Esophagus muscularis mucosa (tissue), 4 donors: ENCODE results near the gene PRDM5. TPM values are rescaled to one million over a fixed set of nuclear protein-coding genes. Genes with fewer than 3 reads are reported as not detected.

Source experiments
- DNase-seq: peaks from one replicate; pipeline ENCODE4 v3.0.0-alpha.2; 2017; ENCODE audit errors: extremely low spot score
- H3K27ac ChIP-seq, 4 donors: fragments of 200-600 bp; sonication (generic); replicated peaks in 1 of 4; 1 replicate in 3 of 4; 2 replicates in 1 of 4; pipeline ENCODE4 v1.5.1; 2016 to 2019; ENCODE audit warnings: mild to moderate bottlenecking in 1 of 4
- H3K27me3 ChIP-seq, 4 donors: fragments of 200-600 bp; sonication (generic); one replicate each; pipeline versions ENCODE4 v1.5.1 to v1.6.0; 2016 to 2019
- H3K36me3 ChIP-seq, 4 donors: fragments of 200-600 bp; sonication (generic); one replicate each; pipeline ENCODE4 v1.5.1; 2016 to 2019
- H3K4me1 ChIP-seq, 4 donors: fragments of 200-600 bp; sonication (generic); one replicate each; pipeline ENCODE4 v1.5.1; 2016 to 2019
- H3K4me3 ChIP-seq, 4 donors: fragments of 200-600 bp; sonication (generic); 1 replicate in 2 of 4; 2 replicates in 2 of 4; pipeline ENCODE4 v1.5.1; 2016 to 2019; ENCODE audit warnings: mild to moderate bottlenecking in 4 of 4, moderate library complexity in 1 of 4
- H3K9me3 ChIP-seq, 4 donors: fragments of 200-600 bp; sonication (generic); 1 replicate in 3 of 4; 2 replicates in 1 of 4; pipeline ENCODE4 v1.5.1; 2016 to 2019
- EP300 ChIP-seq: sonication (generic); formaldehyde crosslinking; IDR thresholded peaks from one replicate; pipeline ENCODE4 v1.6.1; 2017; ENCODE audit warnings: antibody characterized with exemption
- POLR2A ChIP-seq: fragments of 450-650 bp; IDR thresholded peaks from one replicate; pipeline ENCODE4 v1.6.1; 2017; ENCODE audit warnings: antibody characterized with exemption, moderate library complexity, mild to moderate bottlenecking, low read depth
- POLR2AphosphoS5 ChIP-seq, 2 donors: sonication (generic); formaldehyde crosslinking; IDR thresholded peaks; one replicate each; pipeline ENCODE4 v1.6.1; 2017; ENCODE audit warnings: antibody characterized with exemption in 2 of 2
- WGBS: methylation state at CpG from one replicate; pipeline ENCODE4 v1.1.5; 2018; 5-methylcytosine and 5-hydroxymethylcytosine counted together
- intact Hi-C: fragments of 100-400 bp; cut with DNase I; formaldehyde crosslinking; loops from one replicate; pipeline ENCODE4 v1.15.1; 2023
- total RNA-seq, 4 donors: library from RNA; depleted of rRNA; stranded (reverse); fragments of >200 nt; gene quantifications; one replicate each; pipeline versions ENCODE4 v1.1.0 to v1.2.1, GENCODE V29; 2016
- TF ChIP-seq, protein P1 (sequence below), 3 experiments: fragments of 200-600 bp in 2 of 3; fragments of 450-650 bp in 1 of 3; sonication (generic) in 2 of 3; IDR thresholded peaks; one replicate each; pipeline ENCODE4 v1.5.1; 2017 to 2019; ENCODE audit warnings: antibody characterized with exemption in 3 of 3, mild to moderate bottlenecking in 2 of 3, moderate library complexity in 1 of 3

The PRDM5 gene
- total RNA-seq, 4 donors from 2014 or later = 10.8 to 17.0 (median 15.4) TPM

DNA sequence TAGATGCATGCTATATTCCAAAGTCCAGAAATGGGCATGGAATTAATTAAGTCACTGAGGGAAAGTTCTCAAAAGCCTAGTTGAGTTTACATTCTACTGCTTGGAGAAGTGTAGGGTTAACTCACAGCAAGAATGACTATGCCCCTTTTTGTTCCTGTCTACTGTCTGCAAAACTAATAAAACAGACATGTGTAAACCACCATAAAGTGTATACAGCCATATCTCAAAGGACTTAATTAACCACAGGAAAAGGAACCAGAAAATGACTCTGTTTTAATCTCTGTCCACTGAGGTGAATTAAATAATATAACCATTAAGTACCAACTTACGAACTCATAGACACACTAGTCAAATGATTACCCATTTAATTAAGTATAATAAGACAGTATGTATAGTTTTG lies 84.9 kb downstream of the PRDM5 start:
- H3K4me1 ChIP-seq = peaks cover 0 to 6% (median 0%) of the 10 kb centered on the region in 4 donors
- no peaks in the 10 kb centered on the region for H3K27me3 ChIP-seq
- intact Hi-C loops = no loop called here
- 94% methylated on average over 1 of the region's 1 CpG for WGBS
- peaks cover 0 to 9% (median 2%) of the 10 kb centered on the region in 4 donors for H3K36me3 ChIP-seq
- H3K4me3 ChIP-seq = no peak overlapping the region
- peaks cover 0 to 11% (median 5%) of the 10 kb centered on the region in 4 donors for H3K9me3 ChIP-seq
- TF ChIP-seq EP300 (no peak), POLR2AphosphoS5 (IDR thresholded peaks at IDR 0.05) (no peak), POLR2A (no peak)
- TF ChIP-seq, protein P1, sequence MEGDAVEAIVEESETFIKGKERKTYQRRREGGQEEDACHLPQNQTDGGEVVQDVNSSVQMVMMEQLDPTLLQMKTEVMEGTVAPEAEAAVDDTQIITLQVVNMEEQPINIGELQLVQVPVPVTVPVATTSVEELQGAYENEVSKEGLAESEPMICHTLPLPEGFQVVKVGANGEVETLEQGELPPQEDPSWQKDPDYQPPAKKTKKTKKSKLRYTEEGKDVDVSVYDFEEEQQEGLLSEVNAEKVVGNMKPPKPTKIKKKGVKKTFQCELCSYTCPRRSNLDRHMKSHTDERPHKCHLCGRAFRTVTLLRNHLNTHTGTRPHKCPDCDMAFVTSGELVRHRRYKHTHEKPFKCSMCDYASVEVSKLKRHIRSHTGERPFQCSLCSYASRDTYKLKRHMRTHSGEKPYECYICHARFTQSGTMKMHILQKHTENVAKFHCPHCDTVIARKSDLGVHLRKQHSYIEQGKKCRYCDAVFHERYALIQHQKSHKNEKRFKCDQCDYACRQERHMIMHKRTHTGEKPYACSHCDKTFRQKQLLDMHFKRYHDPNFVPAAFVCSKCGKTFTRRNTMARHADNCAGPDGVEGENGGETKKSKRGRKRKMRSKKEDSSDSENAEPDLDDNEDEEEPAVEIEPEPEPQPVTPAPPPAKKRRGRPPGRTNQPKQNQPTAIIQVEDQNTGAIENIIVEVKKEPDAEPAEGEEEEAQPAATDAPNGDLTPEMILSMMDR (IDR thresholded peaks at IDR 0.05) = no peak
- no peak overlapping the region for H3K27ac ChIP-seq
- no peak for DNase-seq

DNA sequence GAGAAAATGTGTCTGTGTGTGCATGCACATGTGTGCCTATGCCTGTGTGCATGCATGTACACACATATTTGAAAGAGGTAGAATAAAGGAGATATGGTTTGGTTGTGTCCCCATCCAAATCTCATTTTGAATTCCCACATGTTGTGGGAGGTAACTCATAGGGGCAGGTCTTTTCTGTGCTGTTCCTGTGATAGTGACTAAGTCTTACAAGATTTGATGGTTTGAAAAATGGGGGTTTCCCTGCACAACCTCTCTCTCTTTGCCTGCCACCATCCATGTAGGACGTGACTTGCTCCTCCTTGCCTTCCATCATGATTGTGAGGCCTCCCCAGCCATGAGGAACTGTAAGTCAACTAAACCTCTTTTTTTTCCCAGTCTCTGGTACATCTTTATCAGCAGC lies 87.2 kb downstream of the PRDM5 start:
- H3K27ac ChIP-seq = no peak overlapping the region
- DNase-seq = no peak
- H3K4me1 ChIP-seq = no peaks in the 10 kb centered on the region
- intact Hi-C loops = no loop called here
- no peaks in the 10 kb centered on the region for H3K27me3 ChIP-seq
- H3K36me3 ChIP-seq = peaks cover 0 to 9% (median 2%) of the 10 kb centered on the region in 4 donors
- WGBS = 74% methylated on average over 1 of the region's 1 CpG
- H3K9me3 ChIP-seq = peaks cover 0 to 11% (median 5%) of the 10 kb centered on the region in 4 donors
- no peak for TF ChIP-seq POLR2A
- TF ChIP-seq POLR2AphosphoS5 (IDR thresholded peaks at IDR 0.05) = no peak
- TF ChIP-seq, protein P1 (IDR thresholded peaks at IDR 0.05) = no peak
- no peak for TF ChIP-seq EP300
- H3K4me3 ChIP-seq = no peak overlapping the region

DNA sequence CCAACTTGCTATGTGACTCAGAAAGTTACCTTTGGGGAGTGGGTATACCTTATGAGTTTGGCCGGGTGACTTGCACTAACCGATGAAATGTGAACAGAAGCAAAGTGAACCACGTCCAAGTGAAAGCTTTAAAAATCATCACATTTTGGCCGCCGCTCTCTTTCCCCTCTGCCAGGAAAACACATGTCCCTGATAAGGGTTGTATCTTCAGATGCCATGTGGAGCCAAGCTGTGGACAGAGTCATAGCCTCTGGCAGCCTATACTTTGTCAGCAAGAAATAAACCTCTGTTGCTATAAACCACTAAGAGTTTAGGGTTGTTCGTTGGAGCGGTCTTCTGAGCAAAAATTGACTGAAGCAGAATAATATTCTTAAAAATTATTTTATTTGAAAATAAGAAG lies 92.3 kb downstream of the PRDM5 start:
- 78% methylated on average over 7 of the region's 7 CpGs for WGBS
- Histone ChIP-seq H3K4me3 (no peak overlapping the region), H3K4me1 (no peaks in the 10 kb centered on the region), H3K36me3 (peaks cover 0 to 3% (median 0%) of the 10 kb centered on the region in 4 donors), H3K9me3 (peaks cover 0 to 11% (median 5%) of the 10 kb centered on the region in 4 donors), H3K27me3 (no peaks in the 10 kb centered on the region), H3K27ac (no peak overlapping the region)
- DNase-seq = no peak
- intact Hi-C loops = no loop called here
- TF ChIP-seq EP300 = no peak
- TF ChIP-seq POLR2AphosphoS5 (IDR thresholded peaks at IDR 0.05) = no peak
- TF ChIP-seq POLR2A = no peak
- TF ChIP-seq, protein P1 (IDR thresholded peaks at IDR 0.05) = no peak

DNA sequence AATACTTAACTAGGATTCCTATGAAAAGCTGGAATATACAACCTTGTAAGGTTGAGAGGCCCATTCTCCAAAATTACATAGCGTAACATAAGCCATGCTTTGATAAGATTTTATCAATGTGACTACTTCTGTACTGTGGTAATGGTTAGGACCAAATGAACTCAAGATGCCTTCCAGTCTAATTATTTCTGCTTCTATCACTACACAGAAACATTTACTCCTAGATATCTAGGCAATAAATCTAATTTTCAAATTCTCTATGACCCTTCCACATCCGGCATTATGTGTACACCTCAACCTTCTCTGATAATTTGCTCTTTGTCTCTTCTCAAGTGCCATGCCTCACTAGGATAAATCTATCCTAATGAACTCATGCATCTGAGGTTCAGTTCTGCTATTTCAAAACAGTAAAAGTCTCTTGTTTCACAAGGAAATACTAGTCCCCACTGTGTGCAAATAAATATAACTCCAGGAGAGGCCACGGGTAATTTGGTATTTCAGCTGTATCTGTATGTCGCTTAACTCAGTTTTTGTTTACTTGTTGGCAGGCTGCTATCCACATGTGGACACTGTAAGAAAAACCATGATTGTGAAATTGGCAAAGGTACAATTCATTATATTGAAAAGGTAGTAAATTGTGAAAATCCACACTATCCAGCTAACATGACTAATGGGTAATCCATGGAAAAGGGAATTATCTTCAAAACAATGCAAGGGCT lies 93.3 kb downstream of the PRDM5 start:
- 59% methylated on average over 4 of the region's 4 CpGs for WGBS
- peaks cover 0 to 5% (median 2%) of the 10 kb centered on the region in 4 donors for H3K9me3 ChIP-seq
- H3K36me3 ChIP-seq = peaks cover 0 to 3% (median 0%) of the 10 kb centered on the region in 4 donors
- H3K4me3 ChIP-seq = no peak overlapping the region
- no peak for DNase-seq
- intact Hi-C loops = no loop called here
- TF ChIP-seq POLR2A (no peak), EP300 (no peak), POLR2AphosphoS5 (IDR thresholded peaks at IDR 0.05) (no peak)
- TF ChIP-seq, protein P1 (IDR thresholded peaks at IDR 0.05) = no peak
- H3K27me3 ChIP-seq = no peaks in the 10 kb centered on the region
- no peak overlapping the region for H3K27ac ChIP-seq
- no peaks in the 10 kb centered on the region for H3K4me1 ChIP-seq
